H9 (cell line): ENCODE data around the gene NAGK. TPM values are rescaled to one million over a fixed set of nuclear protein-coding genes. Genes with fewer than 3 reads are reported as not detected.
"Not testable (repeated sequence)": the region's sequence is repeated elsewhere in the genome, so short reads cannot be mapped to it uniquely, and the experiment has no call there.

Source experiments
- DNase-seq: peaks from one replicate; pipeline ENCODE4 v3.0.0-alpha.2; 2017
- H2AFZ ChIP-seq: one replicate; pipeline ENCODE4 v1.6.1; 2013; ENCODE audit warnings: mild to moderate bottlenecking, low read length, control low read depth, moderate library complexity
- H2AK5ac ChIP-seq: 2 replicates; pipeline ENCODE4 v1.6.1; 2013; ENCODE audit warnings: low read length, control low read depth, mixed read lengths; ENCODE audit not compliant: insufficient read length
- H2BK120ac ChIP-seq: one replicate; pipeline ENCODE4 v1.6.1; 2013; ENCODE audit warnings: low read depth, mild to moderate bottlenecking, low read length, control low read depth, inconsistent platforms; ENCODE audit not compliant: poor library complexity, severe bottlenecking
- H2BK12ac ChIP-seq: 2 replicates; pipeline ENCODE4 v1.6.1; 2013; ENCODE audit warnings: low read length, control low read depth, mixed read lengths, low read depth; ENCODE audit not compliant: insufficient read length
- H2BK15ac ChIP-seq: 2 replicates; pipeline ENCODE4 v1.6.1; 2013; ENCODE audit warnings: low read depth, low read length, control low read depth
- H2BK20ac ChIP-seq: one replicate; pipeline ENCODE4 v1.6.1; 2013; ENCODE audit warnings: low read depth, mild to moderate bottlenecking, low read length, control low read depth, inconsistent platforms; ENCODE audit not compliant: poor library complexity, severe bottlenecking
- H2BK5ac ChIP-seq: 2 replicates; pipeline ENCODE4 v1.6.1; 2013; ENCODE audit warnings: low read length, control low read depth, mixed read lengths; ENCODE audit not compliant: insufficient read length
- H3K14ac ChIP-seq: 2 replicates; pipeline ENCODE4 v1.6.1; 2013; ENCODE audit warnings: low read length, control low read depth; ENCODE audit not compliant: insufficient read depth
- H3K18ac ChIP-seq: 2 replicates; pipeline ENCODE4 v1.6.1; 2013; ENCODE audit warnings: low read depth, mild to moderate bottlenecking, mixed read lengths, low read length, control low read depth; ENCODE audit not compliant: insufficient read length
- H3K23ac ChIP-seq: 2 replicates; pipeline ENCODE4 v1.6.1; 2013; ENCODE audit warnings: low read length, control low read depth, mixed read lengths, low read depth; ENCODE audit not compliant: insufficient read length
- H3K23me2 ChIP-seq: 2 replicates; pipeline ENCODE4 v1.6.1; 2013; ENCODE audit warnings: low read depth, mild to moderate bottlenecking, mixed read lengths, low read length, control low read depth; ENCODE audit not compliant: insufficient read length, poor library complexity, severe bottlenecking
- H3K27ac ChIP-seq: 2 replicates; pipeline ENCODE4 v1.5.1; 2013; ENCODE audit warnings: low read length, control low read depth, mixed read lengths, low read depth; ENCODE audit not compliant: insufficient read length
- H3K27me3 ChIP-seq: 2 replicates; pipeline ENCODE4 v1.6.1; 2013; ENCODE audit warnings: low read length, control low read depth, inconsistent platforms; ENCODE audit not compliant: insufficient read depth
- H3K4ac ChIP-seq: 2 replicates; pipeline ENCODE4 v1.6.1; 2013; ENCODE audit warnings: low read depth, mild to moderate bottlenecking, control low read depth, inconsistent platforms, low read length, moderate library complexity
- H3K4me1 ChIP-seq: 2 replicates; pipeline ENCODE4 v1.6.1; 2013; ENCODE audit warnings: low read length, control low read depth, inconsistent platforms; ENCODE audit not compliant: insufficient read depth
- H3K4me2 ChIP-seq: 2 replicates; pipeline ENCODE4 v1.6.1; 2013; ENCODE audit warnings: low read length, control low read depth, mixed read lengths; ENCODE audit not compliant: insufficient read length, insufficient read depth
- H3K56ac ChIP-seq: 2 replicates; pipeline ENCODE4 v1.6.1; 2013; ENCODE audit warnings: low read depth, mild to moderate bottlenecking, mixed read lengths, low read length, control low read depth; ENCODE audit not compliant: insufficient read length
- H3K79me1 ChIP-seq: 2 replicates; pipeline ENCODE4 v1.6.1; 2013; ENCODE audit warnings: low read depth, mild to moderate bottlenecking, moderate library complexity, low read length, control low read depth, inconsistent platforms; ENCODE audit not compliant: insufficient read depth, poor library complexity, severe bottlenecking
- H3K79me2 ChIP-seq: 2 replicates; pipeline ENCODE4 v1.6.1; 2013; ENCODE audit warnings: low read length, control low read depth, inconsistent platforms; ENCODE audit not compliant: insufficient read depth
- H3K9ac ChIP-seq: 2 replicates; pipeline ENCODE4 v1.6.1; 2013; ENCODE audit warnings: low read length, control low read depth, mixed read lengths; ENCODE audit not compliant: insufficient read length; ENCODE audit errors: extremely low read depth
- H3K9me3 ChIP-seq: one replicate; pipeline ENCODE4 v1.6.1; 2013; ENCODE audit warnings: low read depth, low read length, inconsistent platforms; ENCODE audit not compliant: control insufficient read depth
- H3T11ph ChIP-seq: one replicate; pipeline ENCODE4 v1.6.1; 2013; ENCODE audit warnings: mild to moderate bottlenecking, low read length, control low read depth, inconsistent platforms
- H4K20me1 ChIP-seq: one replicate; pipeline ENCODE4 v1.6.1; 2013; ENCODE audit not compliant: control insufficient read depth, insufficient read length, insufficient read depth
- H4K5ac ChIP-seq: 2 replicates; pipeline ENCODE4 v1.6.1; 2013; ENCODE audit warnings: low read depth, mild to moderate bottlenecking, mixed read lengths, low read length, control low read depth; ENCODE audit not compliant: insufficient read length
- H4K8ac ChIP-seq: replicated peaks from 2 replicates; pipeline ENCODE4 v1.6.1; 2013; ENCODE audit warnings: low read length, control low read depth, mixed read lengths, low read depth; ENCODE audit not compliant: insufficient read length
- H4K91ac ChIP-seq: 2 replicates; pipeline ENCODE4 v1.6.1; 2013; ENCODE audit warnings: low read depth, mild to moderate bottlenecking, moderate library complexity, mixed read lengths, low read length, control low read depth; ENCODE audit not compliant: insufficient read length
- H3K27ac Mint-ChIP-seq, 3 experiments: 2 replicates in 2 of 3; 3 replicates in 1 of 3; pipeline ENCODE4 v1.8.0; 2020 to 2021; ENCODE audit warnings: mixed read lengths in 3 of 3, mild to moderate bottlenecking in 1 of 3, moderate library complexity in 1 of 3
- H3K27me3 Mint-ChIP-seq: 2 replicates; pipeline ENCODE4 v1.8.0; 2021; ENCODE audit warnings: low read depth, mild to moderate bottlenecking, moderate library complexity, mixed read lengths
- H3K36me3 Mint-ChIP-seq, 3 experiments: 2 replicates in 2 of 3; 3 replicates in 1 of 3; pipeline ENCODE4 v1.8.0; 2020 to 2021; ENCODE audit warnings: low read depth in 3 of 3, mixed read lengths in 3 of 3; ENCODE audit not compliant: insufficient read depth in 1 of 3
- H3K4me1 Mint-ChIP-seq, 2 experiments: 2 replicates each; pipeline ENCODE4 v1.8.0; 2020; ENCODE audit warnings: mixed read lengths in 2 of 2
- H3K4me3 Mint-ChIP-seq, 2 experiments: 2 replicates in 1 of 2; 3 replicates in 1 of 2; pipeline ENCODE4 v1.8.0; 2020 to 2021; ENCODE audit warnings: mild to moderate bottlenecking in 2 of 2, mixed read lengths in 2 of 2, moderate library complexity in 1 of 2
- H3K9me3 Mint-ChIP-seq, 2 experiments: 2 replicates in 1 of 2; 3 replicates in 1 of 2; pipeline ENCODE4 v1.8.0; 2020; ENCODE audit warnings: mild to moderate bottlenecking in 2 of 2, mixed read lengths in 2 of 2, moderate library complexity in 1 of 2
- CTCF ChIP-seq: fragments of 200-600 bp; sonication (generic); conservative IDR thresholded peaks from 3 replicates; pipeline ENCODE4 v1.8.0; 2021; ENCODE audit warnings: antibody characterized with exemption, mild to moderate bottlenecking
- WGBS: extraction: QIAGEN DNeasy Blood & Tissue Kit; methylation state at CpG from one replicate; pipeline ENCODE4 v1.1.7; 2013; ENCODE audit warnings: missing lambda C conversion rate, low lambda C conversion rate, mixed read lengths; ENCODE audit not compliant: insufficient read length; ENCODE audit errors: extremely low coverage; 5-methylcytosine and 5-hydroxymethylcytosine counted together
- total RNA-seq: library from RNA; stranded (reverse); gene quantifications from 2 replicates; pipeline ENCODE4 v1.2.1, GENCODE V29; 2021

Gene NAGK
- total RNA-seq, 1 experiment from 2014 or later = 74.4 TPM

- Histone ChIP-seq H3K18ac (no peak overlapping the region), H3K56ac (no peak overlapping the region), H3K9me3 (no peaks in the 10 kb centered on the region), H3K4me2 (no peak overlapping the region), H3K23ac (no peak overlapping the region), H2AFZ (no peak overlapping the region), H2BK5ac (no peak overlapping the region), H3K9ac (no peak overlapping the region), H3K79me1 (no peaks in the 10 kb centered on the region), H3K79me2 (no peaks in the 10 kb centered on the region), H4K20me1 (no peaks in the 10 kb centered on the region), H2BK15ac (no peak overlapping the region), H3K4me1 (peaks cover 2% of the 10 kb centered on the region; the same call in 1 of the 2 replicates), H2BK20ac (no peak overlapping the region), H4K5ac (no peak overlapping the region), H3K27me3 (no peaks in the 10 kb centered on the region), H3K14ac (no peak overlapping the region), H2BK120ac (no peak overlapping the region), H3K23me2 (no peaks in the 10 kb centered on the region), H4K8ac (no peak overlapping the region), H4K91ac (no peak overlapping the region), H2BK12ac (no peak overlapping the region), H3K4ac (no peak overlapping the region), H3T11ph (no peak overlapping the region), H2AK5ac (no peak overlapping the region), H3K27ac (no peak overlapping the region)
- H3K4me3 Mint-ChIP-seq = no peak overlapping the region; a peak in 1 of 5 replicates
- WGBS = no CpG with 5 or more reads among the region's 5 CpGs
- no peak for TF ChIP-seq CTCF
- no peaks in the 10 kb centered on the region for H3K9me3 Mint-ChIP-seq
- H3K4me1 Mint-ChIP-seq = peaks cover 43 to 44% of the 10 kb centered on the region in 2 experiments
- H3K36me3 Mint-ChIP-seq = peaks cover 3 to 19% (median 13%) of the 10 kb centered on the region in 3 experiments; a peak in 6 of 7 replicates
- DNase-seq = no peak
- H3K27me3 Mint-ChIP-seq = peaks cover 2% of the 10 kb centered on the region
- H3K27ac Mint-ChIP-seq = no peak overlapping the region
These were observed 14.2 kb downstream of the NAGK start for GRCh38 chr2:71082402-71083252.

GRCh38 chr2:71083297-71083696 is 14.8 kb downstream of the NAGK start:
- H3K14ac ChIP-seq, H3K4me1 ChIP-seq, H3K27me3 ChIP-seq, H4K91ac ChIP-seq, H2BK5ac ChIP-seq, H3T11ph ChIP-seq, H3K9me3 ChIP-seq, H2AK5ac ChIP-seq, H3K9me3 Mint-ChIP-seq, H3K4me3 Mint-ChIP-seq, H3K23me2 ChIP-seq, H3K9ac ChIP-seq, H2BK12ac ChIP-seq, H3K79me1 ChIP-seq, H2BK120ac ChIP-seq, H3K23ac ChIP-seq, DNase-seq, H3K18ac ChIP-seq, H3K4ac ChIP-seq, H3K56ac ChIP-seq, H3K4me2 ChIP-seq, H3K27me3 Mint-ChIP-seq, H2BK20ac ChIP-seq, H3K27ac Mint-ChIP-seq, H4K8ac ChIP-seq, H3K27ac ChIP-seq, H3K79me2 ChIP-seq, H4K5ac ChIP-seq, H2BK15ac ChIP-seq, H2AFZ ChIP-seq, H4K20me1 ChIP-seq: not testable (repeated sequence)
- WGBS = no CpG with 5 or more reads among the region's 3 CpGs
- H3K4me1 Mint-ChIP-seq = peaks cover 50% of the 10 kb centered on the region in 2 experiments
- peaks cover 3 to 12% (median 10%) of the 10 kb centered on the region in 3 experiments; a peak in 6 of 7 replicates for H3K36me3 Mint-ChIP-seq
